Mesothelial cell of epicardium (in vitro differentiated cells): ENCODE data around the gene GRPR. TPM values are rescaled to one million over a fixed set of nuclear protein-coding genes. Genes with fewer than 3 reads are reported as not detected.

Experiments
- DNase-seq, 2 experiments: peaks; one replicate each; pipeline ENCODE4 v3.0.0; 2021; ENCODE audit warnings: low spot score in 2 of 2; ENCODE audit not compliant: unreplicated experiment in 2 of 2
- H3K27ac Mint-ChIP-seq: 2 replicates; pipeline ENCODE4 v1.8.0; 2021; ENCODE audit warnings: mixed read lengths
- H3K27me3 Mint-ChIP-seq: 2 replicates; pipeline ENCODE4 v1.8.0; 2021; ENCODE audit warnings: low read depth, mixed read lengths
- H3K36me3 Mint-ChIP-seq: 2 replicates; pipeline ENCODE4 v1.8.0; 2021; ENCODE audit warnings: mixed read lengths
- H3K4me1 Mint-ChIP-seq: 2 replicates; pipeline ENCODE4 v1.8.0; 2021; ENCODE audit warnings: mixed read lengths
- H3K4me3 Mint-ChIP-seq: 2 replicates; pipeline ENCODE4 v1.8.0; 2021; ENCODE audit warnings: mild to moderate bottlenecking, moderate library complexity, mixed read lengths
- H3K9me3 Mint-ChIP-seq: 2 replicates; pipeline ENCODE4 v1.8.0; 2021; ENCODE audit warnings: mixed read lengths
- total RNA-seq: library from RNA; stranded (reverse); gene quantifications from 3 replicates; pipeline ENCODE4 v1.2.1, GENCODE V29; 2021
- TF ChIP-seq, protein P1 (sequence below): fragments of 200-600 bp; sonication (generic); IDR thresholded peaks from one replicate; pipeline ENCODE4 v1.5.0; 2021; ENCODE audit warnings: antibody characterized with exemption; ENCODE audit not compliant: unreplicated experiment

Gene GRPR
- total RNA-seq = 1.7 to 2.1 TPM (median 2.1 TPM) in 3 replicates

- Mint-ChIP-seq H3K4me1 (peaks cover 28% of the 10 kb centered on the region), H3K27ac (peak within 1 kb of the TSS; percentile 31), H3K27me3 (no peaks in the 10 kb centered on the region), H3K4me3 (peak within 1 kb of the TSS; percentile 42), H3K9me3 (peaks cover 11% of the 10 kb centered on the region), H3K36me3 (peaks cover 4% of the 10 kb centered on the region)
- peak; percentile 79 to 84 for DNase-seq
- TF ChIP-seq, protein P1, sequence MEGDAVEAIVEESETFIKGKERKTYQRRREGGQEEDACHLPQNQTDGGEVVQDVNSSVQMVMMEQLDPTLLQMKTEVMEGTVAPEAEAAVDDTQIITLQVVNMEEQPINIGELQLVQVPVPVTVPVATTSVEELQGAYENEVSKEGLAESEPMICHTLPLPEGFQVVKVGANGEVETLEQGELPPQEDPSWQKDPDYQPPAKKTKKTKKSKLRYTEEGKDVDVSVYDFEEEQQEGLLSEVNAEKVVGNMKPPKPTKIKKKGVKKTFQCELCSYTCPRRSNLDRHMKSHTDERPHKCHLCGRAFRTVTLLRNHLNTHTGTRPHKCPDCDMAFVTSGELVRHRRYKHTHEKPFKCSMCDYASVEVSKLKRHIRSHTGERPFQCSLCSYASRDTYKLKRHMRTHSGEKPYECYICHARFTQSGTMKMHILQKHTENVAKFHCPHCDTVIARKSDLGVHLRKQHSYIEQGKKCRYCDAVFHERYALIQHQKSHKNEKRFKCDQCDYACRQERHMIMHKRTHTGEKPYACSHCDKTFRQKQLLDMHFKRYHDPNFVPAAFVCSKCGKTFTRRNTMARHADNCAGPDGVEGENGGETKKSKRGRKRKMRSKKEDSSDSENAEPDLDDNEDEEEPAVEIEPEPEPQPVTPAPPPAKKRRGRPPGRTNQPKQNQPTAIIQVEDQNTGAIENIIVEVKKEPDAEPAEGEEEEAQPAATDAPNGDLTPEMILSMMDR = peak; percentile 91
Measured at GRCh38 chrX:16123222-16123786, at the start of gene GRPR. Gene GRPR, plus strand, starts transcription at chrX:16123565. Its CDS starts 389 bp downstream, at chrX:16123954.

DNA sequence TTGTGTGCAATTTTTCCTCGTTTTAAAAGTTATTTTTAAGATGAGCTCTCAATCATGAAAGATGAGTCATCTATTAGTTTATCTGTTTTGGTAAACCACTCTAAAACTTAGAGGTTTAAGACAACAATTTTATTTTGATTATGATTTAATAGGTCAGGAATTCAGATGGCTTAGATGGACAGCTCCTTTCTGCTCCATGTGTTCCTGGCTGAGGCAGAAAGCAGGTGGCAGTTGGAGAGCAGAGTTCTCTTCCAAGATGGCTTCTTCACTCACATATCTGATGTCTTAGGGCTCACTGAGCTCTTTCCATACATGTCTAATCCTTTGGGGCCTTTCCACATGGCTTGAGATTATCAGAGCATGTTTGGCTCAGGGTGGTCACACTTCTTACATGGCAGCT is 48.3 kb upstream of the GRPR start:
- no peak for DNase-seq
- peaks cover 2% of the 10 kb centered on the region for H3K4me1 Mint-ChIP-seq
- H3K27me3 Mint-ChIP-seq = no peaks in the 10 kb centered on the region
- peaks cover 36% of the 10 kb centered on the region for H3K9me3 Mint-ChIP-seq
- no peak overlapping the region for H3K4me3 Mint-ChIP-seq
- no peak overlapping the region for H3K27ac Mint-ChIP-seq
- TF ChIP-seq, protein P1 = no peak
- peaks cover 12% of the 10 kb centered on the region for H3K36me3 Mint-ChIP-seq

DNA sequence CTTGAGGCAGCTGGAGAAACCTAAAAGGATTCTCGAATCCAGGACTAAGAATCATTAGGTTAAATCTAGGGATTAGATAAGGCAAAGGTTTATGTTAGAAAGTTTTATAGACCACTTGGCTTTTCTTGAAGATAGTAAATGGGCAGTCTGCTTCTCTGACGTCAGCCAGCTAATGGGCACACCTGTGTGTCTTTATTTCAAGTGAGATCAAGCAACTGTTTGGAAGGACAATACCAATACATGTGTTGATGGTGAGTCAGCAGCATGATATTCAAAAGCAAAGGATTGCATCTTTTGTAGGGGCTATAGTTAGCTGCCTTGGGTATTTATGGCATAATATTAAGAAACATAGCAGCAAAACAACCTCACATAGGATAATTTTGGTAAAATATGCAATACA is 46.5 kb upstream of the GRPR start:
- H3K27ac Mint-ChIP-seq = no peak overlapping the region
- H3K36me3 Mint-ChIP-seq = peaks cover 6% of the 10 kb centered on the region
- peaks cover 10% of the 10 kb centered on the region for H3K4me1 Mint-ChIP-seq
- no peak for DNase-seq
- no peak overlapping the region for H3K4me3 Mint-ChIP-seq
- TF ChIP-seq, protein P1 = no peak
- H3K9me3 Mint-ChIP-seq = peaks cover 18% of the 10 kb centered on the region
- H3K27me3 Mint-ChIP-seq = no peaks in the 10 kb centered on the region

GRCh38 chrX:16077811-16078210 is 45.6 kb upstream of the GRPR start:
- peaks cover 10% of the 10 kb centered on the region for H3K9me3 Mint-ChIP-seq

DNA sequence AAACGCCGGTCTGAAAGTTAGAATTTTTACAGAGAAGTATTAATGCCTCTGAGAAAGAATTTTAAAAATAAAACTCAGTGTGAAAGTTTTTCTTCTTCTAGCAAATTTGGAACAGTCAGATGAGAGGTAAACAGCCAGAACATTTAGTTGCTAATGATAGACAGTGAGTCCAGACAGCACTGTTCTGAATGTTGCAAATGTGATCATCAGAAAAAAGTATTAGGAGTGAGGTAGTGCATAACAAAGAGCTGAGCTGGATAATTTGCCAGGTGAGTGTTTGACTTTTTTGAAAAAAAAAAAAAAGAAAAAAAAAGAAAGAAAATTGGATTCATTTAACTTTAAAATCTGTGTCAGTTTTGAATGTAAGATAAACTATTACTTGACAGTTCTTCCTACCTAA is 42.0 kb upstream of the GRPR start:
- Mint-ChIP-seq H3K4me1 (peaks cover 20% of the 10 kb centered on the region), H3K4me3 (no peak overlapping the region), H3K27me3 (no peaks in the 10 kb centered on the region), H3K36me3 (no peaks in the 10 kb centered on the region), H3K9me3 (peaks cover 8% of the 10 kb centered on the region), H3K27ac (peak overlapping the region; percentile 38)
- TF ChIP-seq, protein P1 = no peak
- DNase-seq = no peak

More at GRCh38 chrX:16077811-16078210, 45.6 kb upstream of the GRPR start:
- Mint-ChIP-seq H3K4me3 (no peak overlapping the region), H3K36me3 (no peaks in the 10 kb centered on the region), H3K27ac (no peak overlapping the region), H3K27me3 (no peaks in the 10 kb centered on the region), H3K4me1 (peaks cover 17% of the 10 kb centered on the region)
- DNase-seq = no peak
- TF ChIP-seq, protein P1 = no peak
